Measurements from ENCODE around the gene LATS2.

- TF ChIP-seq, protein P1, sequence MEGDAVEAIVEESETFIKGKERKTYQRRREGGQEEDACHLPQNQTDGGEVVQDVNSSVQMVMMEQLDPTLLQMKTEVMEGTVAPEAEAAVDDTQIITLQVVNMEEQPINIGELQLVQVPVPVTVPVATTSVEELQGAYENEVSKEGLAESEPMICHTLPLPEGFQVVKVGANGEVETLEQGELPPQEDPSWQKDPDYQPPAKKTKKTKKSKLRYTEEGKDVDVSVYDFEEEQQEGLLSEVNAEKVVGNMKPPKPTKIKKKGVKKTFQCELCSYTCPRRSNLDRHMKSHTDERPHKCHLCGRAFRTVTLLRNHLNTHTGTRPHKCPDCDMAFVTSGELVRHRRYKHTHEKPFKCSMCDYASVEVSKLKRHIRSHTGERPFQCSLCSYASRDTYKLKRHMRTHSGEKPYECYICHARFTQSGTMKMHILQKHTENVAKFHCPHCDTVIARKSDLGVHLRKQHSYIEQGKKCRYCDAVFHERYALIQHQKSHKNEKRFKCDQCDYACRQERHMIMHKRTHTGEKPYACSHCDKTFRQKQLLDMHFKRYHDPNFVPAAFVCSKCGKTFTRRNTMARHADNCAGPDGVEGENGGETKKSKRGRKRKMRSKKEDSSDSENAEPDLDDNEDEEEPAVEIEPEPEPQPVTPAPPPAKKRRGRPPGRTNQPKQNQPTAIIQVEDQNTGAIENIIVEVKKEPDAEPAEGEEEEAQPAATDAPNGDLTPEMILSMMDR (IDR thresholded peaks at IDR 0.05), result no peak
- no peak for TF ChIP-seq POLR2A (IDR thresholded peaks at IDR 0.05)
These were observed 67.0 kb downstream of the LATS2 start for GRCh38 chr13:20994441-20994821.

Data from Peyer's patch (tissue), 4 donors.